Peyer's patch (tissue), 4 donors: ENCODE measurements around the gene C1orf74.

Experiments used
- CTCF ChIP-seq, 6 experiments: fragments of 450-650 bp in 4 of 6; fragments of 200-600 bp in 2 of 6; sonication (generic) in 1 of 6; IDR thresholded peaks; one replicate each; pipeline ENCODE4 v1.5.1; 2017 to 2019; ENCODE audit warnings: antibody characterized with exemption in 6 of 6, mild to moderate bottlenecking in 3 of 6, moderate library complexity in 1 of 6
- POLR2A ChIP-seq, 2 donors: fragments of 450-650 bp; IDR thresholded peaks; one replicate each; pipeline ENCODE4 v1.5.1; 2017; ENCODE audit warnings: antibody characterized with exemption in 2 of 2, mild to moderate bottlenecking in 2 of 2, moderate library complexity in 2 of 2

GRCh38 chr1:209820986-209821385 lies 36.6 kb upstream of the C1orf74 start:
- TF ChIP-seq CTCF (IDR thresholded peaks at IDR 0.05) = no peak
- TF ChIP-seq POLR2A (IDR thresholded peaks at IDR 0.05) = no peak
